ENCODE results near the gene TMEM117.

DNA sequence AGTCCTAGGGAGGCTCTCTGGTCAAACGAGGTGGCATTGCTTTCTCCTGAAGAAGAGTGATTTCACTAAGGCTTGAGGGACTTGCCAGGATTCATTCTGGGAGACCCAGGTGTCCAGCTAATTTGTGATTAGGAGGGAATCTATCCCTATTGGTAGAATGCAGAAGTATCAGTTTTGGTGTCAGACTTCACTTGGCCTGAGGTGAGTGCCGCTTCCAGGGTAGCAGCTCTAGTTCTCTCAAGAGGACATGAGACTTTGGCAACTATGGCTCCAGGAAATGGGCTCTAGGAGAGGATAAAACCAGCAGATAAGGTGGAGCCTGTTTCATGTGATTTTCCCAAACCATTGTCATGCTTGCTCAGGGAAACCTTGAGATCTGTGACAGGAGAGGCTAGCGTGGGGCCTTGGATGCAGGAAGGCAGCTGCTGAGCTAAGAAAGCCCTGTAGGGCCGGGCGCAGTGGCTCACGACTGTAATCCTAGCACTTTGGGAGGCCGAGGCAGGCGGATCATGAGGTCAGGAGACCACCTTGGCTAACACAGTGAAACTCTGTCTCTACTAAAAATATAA, 11.6 kb upstream of the TMEM117 start:
- TF ChIP-seq POLR2A (IDR thresholded peaks at IDR 0.05), result no peak
- TF ChIP-seq, protein P1, sequence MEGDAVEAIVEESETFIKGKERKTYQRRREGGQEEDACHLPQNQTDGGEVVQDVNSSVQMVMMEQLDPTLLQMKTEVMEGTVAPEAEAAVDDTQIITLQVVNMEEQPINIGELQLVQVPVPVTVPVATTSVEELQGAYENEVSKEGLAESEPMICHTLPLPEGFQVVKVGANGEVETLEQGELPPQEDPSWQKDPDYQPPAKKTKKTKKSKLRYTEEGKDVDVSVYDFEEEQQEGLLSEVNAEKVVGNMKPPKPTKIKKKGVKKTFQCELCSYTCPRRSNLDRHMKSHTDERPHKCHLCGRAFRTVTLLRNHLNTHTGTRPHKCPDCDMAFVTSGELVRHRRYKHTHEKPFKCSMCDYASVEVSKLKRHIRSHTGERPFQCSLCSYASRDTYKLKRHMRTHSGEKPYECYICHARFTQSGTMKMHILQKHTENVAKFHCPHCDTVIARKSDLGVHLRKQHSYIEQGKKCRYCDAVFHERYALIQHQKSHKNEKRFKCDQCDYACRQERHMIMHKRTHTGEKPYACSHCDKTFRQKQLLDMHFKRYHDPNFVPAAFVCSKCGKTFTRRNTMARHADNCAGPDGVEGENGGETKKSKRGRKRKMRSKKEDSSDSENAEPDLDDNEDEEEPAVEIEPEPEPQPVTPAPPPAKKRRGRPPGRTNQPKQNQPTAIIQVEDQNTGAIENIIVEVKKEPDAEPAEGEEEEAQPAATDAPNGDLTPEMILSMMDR (IDR thresholded peaks at IDR 0.05), result no peak
- no peak for TF ChIP-seq POLR2AphosphoS5 (IDR thresholded peaks at IDR 0.05)
